AG04449 (cell line): Measurements from ENCODE around the gene PDF.

Source experiments
- CTCF ChIA-PET: fragments of 350-600 bp; formaldehyde crosslinking; extraction: SDS; loops from one replicate; lab custom pipeline; 2021; ENCODE audit warnings: antibody characterized with exemption; lab: Yijun Ruan, JAX
- POLR2A ChIA-PET: fragments of 400-600, 350-600 bp; formaldehyde crosslinking; extraction: SDS; loops from one replicate; lab custom pipeline; 2020; ENCODE audit warnings: antibody characterized with exemption, inconsistent platforms; lab: Yijun Ruan, JAX
- DNase-seq: peaks from one replicate; pipeline ENCODE4 v3.0.0-alpha.2; 2010; ENCODE audit warnings: low read depth, low spot score
- H3K4me3 ChIP-seq: 2 replicates; pipeline ENCODE4 v1.5.1; 2011; ENCODE audit warnings: low read depth, mild to moderate bottlenecking, control low read depth, low read length
- TF ChIP-seq, protein P1 (sequence below): IDR thresholded peaks from one replicate; pipeline ENCODE4 v1.5.1; 2011; ENCODE audit warnings: mild to moderate bottlenecking, moderate library complexity, low read length, control low read depth, inconsistent platforms; ENCODE audit not compliant: insufficient read depth; ENCODE audit errors: missing control alignments

Gene PDF

DNA sequence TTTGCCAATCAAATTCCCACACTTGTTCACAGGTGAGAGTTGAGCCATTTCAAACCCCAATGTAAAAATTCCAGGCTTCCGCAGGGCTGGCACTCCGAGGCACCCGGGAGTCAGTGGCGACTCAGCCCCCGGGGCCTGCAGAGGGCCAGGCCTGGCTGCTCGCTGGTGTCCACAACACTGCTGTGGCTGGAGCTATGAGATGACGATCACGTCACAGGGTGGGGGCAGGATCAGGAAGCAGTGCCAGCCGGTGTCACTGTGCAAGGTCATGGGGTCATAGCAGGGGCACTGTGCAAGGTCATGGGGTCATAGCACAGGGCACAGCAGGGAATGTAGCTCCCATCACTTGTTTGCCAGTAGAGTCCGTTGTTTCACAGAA is 11.5 kb downstream of the PDF start:
- POLR2A ChIA-PET: no interaction called here
- H3K4me3 ChIP-seq: no peak overlapping the region
- CTCF ChIA-PET: interaction anchor here (1.0 to 1.9 kb wide), 3 partner anchors 10 to 436 kb away, joined by 4 read pairs; partner anchors contain the start of genes NOB1 and PDF
- DNase-seq: no peak
- TF ChIP-seq, protein P1, sequence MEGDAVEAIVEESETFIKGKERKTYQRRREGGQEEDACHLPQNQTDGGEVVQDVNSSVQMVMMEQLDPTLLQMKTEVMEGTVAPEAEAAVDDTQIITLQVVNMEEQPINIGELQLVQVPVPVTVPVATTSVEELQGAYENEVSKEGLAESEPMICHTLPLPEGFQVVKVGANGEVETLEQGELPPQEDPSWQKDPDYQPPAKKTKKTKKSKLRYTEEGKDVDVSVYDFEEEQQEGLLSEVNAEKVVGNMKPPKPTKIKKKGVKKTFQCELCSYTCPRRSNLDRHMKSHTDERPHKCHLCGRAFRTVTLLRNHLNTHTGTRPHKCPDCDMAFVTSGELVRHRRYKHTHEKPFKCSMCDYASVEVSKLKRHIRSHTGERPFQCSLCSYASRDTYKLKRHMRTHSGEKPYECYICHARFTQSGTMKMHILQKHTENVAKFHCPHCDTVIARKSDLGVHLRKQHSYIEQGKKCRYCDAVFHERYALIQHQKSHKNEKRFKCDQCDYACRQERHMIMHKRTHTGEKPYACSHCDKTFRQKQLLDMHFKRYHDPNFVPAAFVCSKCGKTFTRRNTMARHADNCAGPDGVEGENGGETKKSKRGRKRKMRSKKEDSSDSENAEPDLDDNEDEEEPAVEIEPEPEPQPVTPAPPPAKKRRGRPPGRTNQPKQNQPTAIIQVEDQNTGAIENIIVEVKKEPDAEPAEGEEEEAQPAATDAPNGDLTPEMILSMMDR: no peak

DNA sequence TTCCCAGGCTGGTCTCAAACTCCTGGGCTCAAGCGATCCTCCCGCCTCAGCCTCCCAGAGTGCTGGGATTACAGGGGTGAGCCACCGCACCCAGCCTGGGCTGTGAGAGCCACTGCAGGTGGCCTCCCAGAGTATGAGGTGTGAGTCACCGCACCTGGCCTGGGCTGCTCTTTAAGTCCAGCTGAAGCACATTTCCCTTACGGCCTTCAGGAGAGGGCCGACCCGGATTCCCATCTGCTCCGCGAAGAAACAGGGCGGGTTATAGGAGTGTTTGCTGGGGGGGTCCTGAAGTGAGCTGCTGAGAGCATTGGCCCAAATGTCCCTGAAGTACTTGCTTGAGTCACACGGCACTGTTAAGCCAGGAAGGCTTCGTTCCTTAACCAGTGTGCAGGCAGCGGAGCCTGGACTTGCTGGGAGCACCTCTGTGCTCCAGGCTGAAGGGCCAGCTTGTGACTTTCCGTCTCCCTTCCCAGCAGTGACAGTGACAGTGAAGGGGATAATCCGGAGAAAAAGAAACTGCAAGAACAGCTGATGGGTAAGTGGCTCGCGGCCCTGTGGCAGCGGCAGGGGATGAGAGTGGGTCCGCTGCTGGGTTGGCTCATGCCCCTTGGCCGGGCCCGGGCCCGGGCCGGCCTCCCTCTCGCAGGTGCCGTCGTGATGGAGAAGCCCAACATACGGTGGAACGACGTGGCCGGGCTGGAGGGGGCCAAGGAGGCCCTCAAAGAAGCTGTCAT is 12.0 kb downstream of the PDF start:
- H3K4me3 ChIP-seq: no peak overlapping the region
- no peak for DNase-seq
- ChIA-PET CTCF (interaction anchor here (1.7 to 1.9 kb wide), 2 partner anchors 10 to 436 kb away, joined by 4 read pairs; partner anchors contain the start of gene NOB1), POLR2A (interaction anchor here (0.6 kb wide), 1 partner anchor 8 kb away, joined by 3 read pairs; no protein-coding TSS in a partner anchor)
- TF ChIP-seq, protein P1: no peak

GRCh38 chr16:69316595-69317034 is 13.8 kb downstream of the PDF start:
- CTCF ChIA-PET: interaction anchor here (2.0 to 5.5 kb wide), 2 partner anchors 9 to 167 kb away, joined by 5 to 52 read pairs; partner anchors contain the start of gene PDF
- H3K4me3 ChIP-seq: no peak overlapping the region
- POLR2A ChIA-PET: no interaction called here
- DNase-seq: no peak
- TF ChIP-seq, protein P1: no peak

DNA sequence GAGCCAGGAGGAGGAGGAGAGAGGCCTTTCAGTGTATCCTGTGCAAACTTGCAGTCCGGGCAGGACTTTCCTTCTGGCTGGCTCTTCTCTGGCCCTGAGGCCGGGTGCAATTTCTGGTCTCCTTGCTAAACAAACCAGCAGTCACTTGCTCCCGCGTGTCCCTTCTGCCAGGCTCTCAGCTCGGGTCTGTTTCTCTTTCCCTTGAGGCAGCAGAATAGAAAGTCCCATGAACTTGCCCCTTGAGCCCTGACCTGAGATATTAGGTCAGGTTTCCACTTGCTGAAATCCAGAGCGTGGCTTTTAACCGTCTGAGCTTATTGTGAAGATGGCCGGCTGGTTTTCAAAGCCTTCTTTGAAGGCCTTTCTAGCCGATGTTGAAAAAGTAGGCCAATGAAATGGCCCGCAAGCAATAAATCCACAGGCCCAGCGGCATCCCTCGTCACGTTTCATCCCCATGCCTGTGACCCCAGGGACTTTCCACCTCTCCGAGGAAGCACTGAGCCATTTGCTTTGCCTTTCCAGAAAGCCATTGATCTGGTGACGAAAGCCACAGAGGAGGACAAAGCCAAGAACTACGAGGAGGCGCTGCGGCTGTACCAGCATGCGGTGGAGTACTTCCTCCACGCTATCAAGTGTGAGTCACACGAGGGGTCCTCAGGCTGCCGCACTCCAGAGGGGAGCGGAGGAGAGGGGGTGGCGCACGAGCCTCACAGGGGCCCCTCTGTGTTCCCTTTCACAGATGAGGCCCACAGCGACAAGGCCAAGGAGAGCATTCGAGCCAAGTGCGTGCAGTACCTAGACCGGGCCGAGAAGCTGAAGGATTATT is 14.7 kb downstream of the PDF start:
- POLR2A ChIA-PET: interaction anchor here (0.6 kb wide), 1 partner anchor 146 kb away, joined by 3 read pairs; no protein-coding TSS in a partner anchor
- CTCF ChIA-PET: interaction anchor here (0.7 to 5.5 kb wide), 3 partner anchors 10 to 166 kb away, joined by 3 to 52 read pairs (median 5); partner anchors contain the start of genes COG8 and PDF
- H3K4me3 ChIP-seq: no peak overlapping the region
- DNase-seq: no peak
- TF ChIP-seq, protein P1: no peak

DNA sequence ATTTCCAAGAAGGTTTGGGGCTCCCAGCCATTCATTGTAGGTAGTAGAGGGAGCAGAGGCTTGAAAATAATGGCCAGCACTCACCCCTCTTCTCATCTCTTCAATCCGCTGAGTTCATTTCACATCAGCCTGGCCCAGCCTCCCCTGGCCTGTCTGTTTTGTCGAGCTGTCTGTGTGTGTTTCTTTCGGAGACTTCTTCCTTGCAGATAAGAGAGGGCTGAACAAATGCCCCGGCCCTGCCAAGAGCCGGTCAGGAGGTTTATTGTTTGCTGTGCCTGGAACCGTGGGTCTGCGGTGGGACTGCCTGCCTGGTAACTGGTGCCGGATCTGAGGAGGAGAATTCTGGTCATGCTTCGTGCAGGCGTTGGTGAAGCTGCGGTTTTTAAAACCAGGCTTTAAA is 15.9 kb downstream of the PDF start:
- TF ChIP-seq, protein P1: no peak
- H3K4me3 ChIP-seq: no peak overlapping the region
- DNase-seq: no peak
- POLR2A ChIA-PET: interaction anchor here (0.6 kb wide), 1 partner anchor 264 kb away, joined by 4 read pairs; no protein-coding TSS in a partner anchor
- CTCF ChIA-PET: interaction anchor here (5.5 kb wide), 1 partner anchor 12 kb away, joined by 52 read pairs; the partner anchor contains the start of gene PDF
